KMS-11 (cell line): ENCODE results near the gene RUVBL2.
A peak's percentile ranks its signal among the peaks of the same experiment; 100 is the strongest.
"Not testable (repeated sequence)": the region's sequence is repeated elsewhere in the genome, so short reads cannot be mapped to it uniquely, and the experiment has no call there.

Experiments used
- H2AFZ ChIP-seq: fragments of 200-600 bp; sonication (generic); 2 replicates; pipeline ENCODE4 v1.6.1; 2016; ENCODE audit warnings: antibody characterized with exemption, mixed run types, low read depth
- H3K27ac ChIP-seq: fragments of 200-600 bp; sonication (generic); 2 replicates; pipeline ENCODE4 v1.6.1; 2016; ENCODE audit warnings: mild to moderate bottlenecking, mixed run types
- H3K27me3 ChIP-seq: fragments of 200-600 bp; sonication (generic); 2 replicates; pipeline ENCODE4 v1.6.1; 2017; ENCODE audit warnings: mild to moderate bottlenecking, low read depth, mixed run types, moderate library complexity; ENCODE audit not compliant: insufficient read depth
- H3K36me3 ChIP-seq: fragments of 200-600 bp; sonication (generic); 2 replicates; pipeline ENCODE4 v1.6.1; 2017; ENCODE audit warnings: mild to moderate bottlenecking, mixed run types; ENCODE audit not compliant: insufficient read depth
- H3K4me1 ChIP-seq: fragments of 200-600 bp; sonication (generic); 2 replicates; pipeline ENCODE4 v1.6.1; 2016; ENCODE audit warnings: mild to moderate bottlenecking, low read depth, mixed run types; ENCODE audit not compliant: poor library complexity, severe bottlenecking
- H3K4me2 ChIP-seq: fragments of 200-600 bp; sonication (generic); 2 replicates; pipeline ENCODE4 v1.7.0; 2016; ENCODE audit warnings: mild to moderate bottlenecking, mixed run types
- H3K4me3 ChIP-seq: fragments of 200-600 bp; sonication (generic); IDR thresholded peaks from 2 replicates; pipeline ENCODE4 v1.6.1; 2017; ENCODE audit warnings: low read depth, low read length, mixed read lengths; ENCODE audit not compliant: insufficient read depth
- H3K79me2 ChIP-seq: fragments of 200-600 bp; sonication (generic); 2 replicates; pipeline ENCODE4 v1.6.1; 2016; ENCODE audit warnings: low read depth, mixed run types; ENCODE audit not compliant: insufficient read depth
- H3K9ac ChIP-seq: fragments of 200-600 bp; sonication (generic); 2 replicates; pipeline ENCODE4 v1.6.1; 2016; ENCODE audit warnings: mild to moderate bottlenecking, mixed run types
- H4K20me1 ChIP-seq: fragments of 200-600 bp; sonication (generic); 2 replicates; pipeline ENCODE4 v1.6.1; 2016; ENCODE audit warnings: mild to moderate bottlenecking, mixed run types; ENCODE audit not compliant: insufficient read depth
- CTCF ChIP-seq: fragments of 200-600 bp; sonication (generic); conservative IDR thresholded peaks from 2 replicates; pipeline ENCODE4 v1.6.1; 2017; ENCODE audit warnings: low read depth, mild to moderate bottlenecking, antibody characterized with exemption, low read length, moderate library complexity, mixed read lengths

RUVBL2 gene

GRCh38 chr19:49019242-49019932, 25.7 kb downstream of the RUVBL2 start:
- Histone ChIP-seq H3K79me2 (no peaks in the 10 kb centered on the region), H3K27me3 (peaks cover 30% of the 10 kb centered on the region), H3K9ac (no peak overlapping the region), H3K4me1 (no peaks in the 10 kb centered on the region), H3K27ac (no peak overlapping the region), H3K4me2 (peak overlapping the region; percentile 73), H3K36me3 (no peaks in the 10 kb centered on the region), H4K20me1 (no peaks in the 10 kb centered on the region), H2AFZ (peak overlapping the region; percentile 41; the same call in 1 of the 2 replicates), H3K4me3 (no peak overlapping the region)
- TF ChIP-seq CTCF, result no peak

GRCh38 chr19:49020342-49020741, 26.7 kb downstream of the RUVBL2 start:
- Histone ChIP-seq H2AFZ (no peak overlapping the region), H3K9ac (no peak overlapping the region), H3K4me3 (no peak overlapping the region), H3K4me1 (no peaks in the 10 kb centered on the region), H3K4me2 (no peak overlapping the region), H3K27me3 (peaks cover 30% of the 10 kb centered on the region), H4K20me1 (no peaks in the 10 kb centered on the region), H3K79me2 (no peaks in the 10 kb centered on the region), H3K36me3 (no peaks in the 10 kb centered on the region), H3K27ac (no peak overlapping the region)
- TF ChIP-seq CTCF, result no peak

- Histone ChIP-seq H3K27me3 (peaks cover 33% of the 10 kb centered on the region), H3K79me2 (no peaks in the 10 kb centered on the region), H3K36me3 (no peaks in the 10 kb centered on the region), H3K27ac (no peak overlapping the region), H3K4me2 (no peak overlapping the region), H2AFZ (no peak overlapping the region), H4K20me1 (no peaks in the 10 kb centered on the region), H3K4me3 (no peak overlapping the region), H3K4me1 (no peaks in the 10 kb centered on the region), H3K9ac (no peak overlapping the region)
- no peak for TF ChIP-seq CTCF
Observed at GRCh38 chr19:49020931-49021895, 27.5 kb downstream of the RUVBL2 start.

DNA sequence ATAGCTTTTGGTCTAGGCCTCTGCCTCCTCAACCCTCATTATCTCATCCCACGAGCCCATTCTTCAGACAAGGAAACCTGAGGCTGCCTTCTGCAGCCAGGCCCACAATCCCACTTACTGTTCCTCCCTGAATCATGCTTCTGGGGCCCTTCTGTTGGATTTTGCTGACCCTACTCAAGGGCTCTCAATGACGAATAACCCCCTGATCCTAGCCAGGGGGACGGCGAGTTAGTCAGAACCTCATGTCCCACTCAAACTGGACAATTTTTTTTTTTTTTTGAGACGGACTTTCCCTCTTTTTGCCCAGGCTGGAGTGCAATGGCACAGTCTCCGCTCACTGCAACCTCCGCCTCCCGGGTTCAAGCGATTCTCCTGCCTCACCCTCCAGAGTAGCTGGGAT, 28.4 kb downstream of the RUVBL2 start:
- H3K36me3 ChIP-seq, result no peaks in the 10 kb centered on the region
- peaks cover 35% of the 10 kb centered on the region for H3K27me3 ChIP-seq
- H3K79me2 ChIP-seq, result no peaks in the 10 kb centered on the region
- no peak for TF ChIP-seq CTCF
- no peaks in the 10 kb centered on the region for H4K20me1 ChIP-seq
- H3K4me2 ChIP-seq, result no peak overlapping the region
- no peak overlapping the region for H3K4me3 ChIP-seq
- H3K9ac ChIP-seq, result no peak overlapping the region
- H3K4me1 ChIP-seq, result no peaks in the 10 kb centered on the region
- H2AFZ ChIP-seq, result no peak overlapping the region
- no peak overlapping the region for H3K27ac ChIP-seq

GRCh38 chr19:49024233-49024632, 30.5 kb downstream of the RUVBL2 start, which contains the start of gene CGB3:
Gene CGB3, minus strand, starts transcription at chr19:49024333. Its CDS starts 362 bp downstream, at chr19:49023971.
- H3K4me2 ChIP-seq, H3K4me1 ChIP-seq, H3K36me3 ChIP-seq, H2AFZ ChIP-seq, H3K27ac ChIP-seq, H3K4me3 ChIP-seq, H4K20me1 ChIP-seq, H3K79me2 ChIP-seq, H3K9ac ChIP-seq: not testable (repeated sequence)
- H3K27me3 ChIP-seq, result peaks cover 23% of the 10 kb centered on the region; the same call in 1 of the 2 replicates

DNA sequence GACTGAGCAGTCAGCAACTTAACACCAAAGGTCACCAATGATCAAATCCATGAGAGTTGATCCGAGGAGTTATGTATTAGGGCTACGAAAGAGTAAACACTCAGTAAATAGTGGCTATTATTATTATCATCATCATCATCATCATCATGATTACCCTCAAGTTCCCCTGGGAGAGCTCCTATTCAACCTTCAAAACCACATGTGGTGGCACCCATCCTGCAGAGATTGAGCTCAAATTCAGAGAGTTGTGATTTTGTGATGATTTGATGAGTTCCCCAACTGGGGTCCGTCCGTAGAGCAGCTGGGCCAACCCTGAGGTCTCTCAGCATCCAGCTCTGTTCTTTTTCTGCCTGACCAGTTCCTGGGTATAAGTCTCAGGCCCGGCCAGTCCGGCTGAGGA, 31.4 kb downstream of the RUVBL2 start:
- H3K4me1 ChIP-seq, H3K4me3 ChIP-seq, H3K9ac ChIP-seq, H3K79me2 ChIP-seq, H3K4me2 ChIP-seq, H3K27ac ChIP-seq, H3K36me3 ChIP-seq, H2AFZ ChIP-seq, H4K20me1 ChIP-seq: not testable (repeated sequence)
- H3K27me3 ChIP-seq, result peaks cover 20% of the 10 kb centered on the region; the same call in 1 of the 2 replicates
